Mesendoderm (in vitro differentiated cells): ENCODE results near the gene RGS7BP. TPM values are rescaled to one million over a fixed set of nuclear protein-coding genes. Genes with fewer than 3 reads are reported as not detected.

ENCODE experiments used
- DNase-seq: peaks from one replicate; pipeline ENCODE4 v3.0.0; 2013
- H2AK5ac ChIP-seq: 2 replicates; pipeline ENCODE4 v1.6.1; 2013; ENCODE audit warnings: low read length, inconsistent platforms
- H2BK120ac ChIP-seq: 2 replicates; pipeline ENCODE4 v1.6.1; 2013; ENCODE audit warnings: low read depth, mild to moderate bottlenecking, low read length, moderate library complexity, mixed read lengths
- H2BK15ac ChIP-seq: replicated peaks from 2 replicates; pipeline ENCODE4 v1.6.1; 2013; ENCODE audit warnings: low read depth, mild to moderate bottlenecking, moderate library complexity
- H2BK5ac ChIP-seq: 2 replicates; pipeline ENCODE4 v1.6.1; 2013; ENCODE audit warnings: low read length, inconsistent platforms
- H3K18ac ChIP-seq: 2 replicates; pipeline ENCODE4 v1.6.1; 2013; ENCODE audit warnings: mild to moderate bottlenecking, low read length, mixed read lengths
- H3K23ac ChIP-seq: one replicate; pipeline ENCODE4 v1.6.1; 2013; ENCODE audit warnings: low read length
- H3K27ac ChIP-seq: 2 replicates; pipeline ENCODE4 v1.5.1; 2013; ENCODE audit warnings: low read depth, mild to moderate bottlenecking, inconsistent platforms, low read length, moderate library complexity
- H3K27me3 ChIP-seq: 2 replicates; pipeline ENCODE4 v1.6.1; 2013; ENCODE audit warnings: low read length, control low read depth, mild to moderate bottlenecking, inconsistent platforms; ENCODE audit not compliant: insufficient read depth, poor library complexity
- H3K36me3 ChIP-seq: 2 replicates; pipeline ENCODE4 v1.6.1; 2013; ENCODE audit warnings: low read length, inconsistent platforms; ENCODE audit not compliant: control insufficient read depth, insufficient read depth
- H3K4ac ChIP-seq: one replicate; pipeline ENCODE4 v1.6.1; 2013; ENCODE audit warnings: low read depth, mild to moderate bottlenecking, low read length, moderate library complexity
- H3K4me1 ChIP-seq: 2 replicates; pipeline ENCODE4 v1.6.1; 2013; ENCODE audit warnings: low read depth, low read length, inconsistent platforms; ENCODE audit not compliant: control insufficient read depth
- H3K4me2 ChIP-seq: 2 replicates; pipeline ENCODE4 v1.6.1; 2013; ENCODE audit warnings: low read length
- H3K4me3 ChIP-seq: 2 replicates; pipeline ENCODE4 v1.5.1; 2013; ENCODE audit warnings: mild to moderate bottlenecking, low read length
- H3K56ac ChIP-seq: one replicate; pipeline ENCODE4 v1.6.1; 2013; ENCODE audit warnings: low read length
- H3K79me1 ChIP-seq: 2 replicates; pipeline ENCODE4 v1.6.1; 2013; ENCODE audit warnings: low read length, inconsistent platforms
- H3K79me2 ChIP-seq: 2 replicates; pipeline ENCODE4 v1.6.1; 2013; ENCODE audit warnings: mild to moderate bottlenecking, low read length; ENCODE audit not compliant: control insufficient read depth, insufficient read depth
- H3K9ac ChIP-seq: 2 replicates; pipeline ENCODE4 v1.6.1; 2013; ENCODE audit warnings: low read length, inconsistent platforms
- H4K5ac ChIP-seq: one replicate; pipeline ENCODE4 v1.6.1; 2013; ENCODE audit warnings: low read length
- H4K8ac ChIP-seq: one replicate; pipeline ENCODE4 v1.6.1; 2013; ENCODE audit warnings: low read depth, mild to moderate bottlenecking, control low read depth, low read length, moderate library complexity
- WGBS: extraction: QIAGEN DNeasy Blood & Tissue Kit; methylation state at CpG from one replicate; pipeline ENCODE4 v1.1.7; 2013; ENCODE audit warnings: low lambda C conversion rate, missing lambda C conversion rate; ENCODE audit not compliant: insufficient coverage; ENCODE audit errors: extremely low coverage; 5-methylcytosine and 5-hydroxymethylcytosine counted together
- small RNA-seq: library from polyadenylated mRNA; stranded (forward); fragments of <200 nt; extraction: miRNeasy Mini kit (QIAGEN cat#:217004); gene quantifications from one replicate; pipeline ENCODE3, GENCODE V24; 2013; ENCODE audit not compliant: insufficient read depth

Gene RGS7BP

GRCh38 chr5:64655596-64655995 is 149.8 kb downstream of the RGS7BP start:
- Histone ChIP-seq H3K79me1 (no peaks in the 10 kb centered on the region), H3K4me2 (no peak overlapping the region), H4K5ac (no peak overlapping the region), H2AK5ac (no peak overlapping the region), H3K79me2 (no peaks in the 10 kb centered on the region), H3K18ac (no peak overlapping the region), H3K36me3 (no peaks in the 10 kb centered on the region), H4K8ac (no peak overlapping the region), H2BK120ac (no peak overlapping the region), H3K27ac (no peak overlapping the region), H3K23ac (no peak overlapping the region), H3K4me1 (no peaks in the 10 kb centered on the region), H3K4ac (no peak overlapping the region), H2BK15ac (no peak overlapping the region), H3K4me3 (no peak overlapping the region), H2BK5ac (no peak overlapping the region), H3K27me3 (no peaks in the 10 kb centered on the region), H3K56ac (no peak overlapping the region), H3K9ac (no peak overlapping the region)
- no CpG with 5 or more reads among the region's 1 CpG for WGBS
- no peak for DNase-seq

- Histone ChIP-seq H3K23ac (no peak overlapping the region), H2BK15ac (no peak overlapping the region), H3K4me2 (no peak overlapping the region), H4K8ac (no peak overlapping the region), H2AK5ac (no peak overlapping the region), H3K36me3 (no peaks in the 10 kb centered on the region), H3K79me2 (no peaks in the 10 kb centered on the region), H4K5ac (no peak overlapping the region), H3K4me1 (peaks cover 2% of the 10 kb centered on the region), H2BK120ac (no peak overlapping the region), H3K56ac (no peak overlapping the region), H2BK5ac (no peak overlapping the region), H3K4ac (no peak overlapping the region), H3K18ac (no peak overlapping the region), H3K27me3 (no peaks in the 10 kb centered on the region), H3K9ac (no peak overlapping the region), H3K27ac (no peak overlapping the region), H3K4me3 (no peak overlapping the region), H3K79me1 (no peaks in the 10 kb centered on the region)
- no CpG with 5 or more reads among the region's 3 CpGs for WGBS
- no peak for DNase-seq
Observed at GRCh38 chr5:64659289-64659688, 153.5 kb downstream of the RGS7BP start.

Small RNA genes within 50 kb of the gene (small RNA-seq; reads per million reads assigned to genes)
- gene RN7SL169P (not detected), gene RNU6-294P (not detected)
